A673 (cell line): Measurements from ENCODE around the gene USP36.

Experiments used
- EZH2 ChIP-seq: fragments of 200-600 bp; sonication (generic); IDR thresholded peaks from 2 replicates; pipeline ENCODE4 v1.6.1; 2017; ENCODE audit warnings: borderline replicate concordance, low read depth, mild to moderate bottlenecking, mixed read lengths, antibody characterized with exemption, low read length; ENCODE audit not compliant: poor library complexity, severe bottlenecking
- TF ChIP-seq, protein P1 (sequence below): fragments of 300-800, 200-600 bp; sonication (generic); conservative IDR thresholded peaks from 2 replicates; pipeline ENCODE4 v1.5.1; 2017; ENCODE audit warnings: low read depth, mild to moderate bottlenecking, antibody characterized with exemption, low read length, moderate library complexity, mixed read lengths

DNA sequence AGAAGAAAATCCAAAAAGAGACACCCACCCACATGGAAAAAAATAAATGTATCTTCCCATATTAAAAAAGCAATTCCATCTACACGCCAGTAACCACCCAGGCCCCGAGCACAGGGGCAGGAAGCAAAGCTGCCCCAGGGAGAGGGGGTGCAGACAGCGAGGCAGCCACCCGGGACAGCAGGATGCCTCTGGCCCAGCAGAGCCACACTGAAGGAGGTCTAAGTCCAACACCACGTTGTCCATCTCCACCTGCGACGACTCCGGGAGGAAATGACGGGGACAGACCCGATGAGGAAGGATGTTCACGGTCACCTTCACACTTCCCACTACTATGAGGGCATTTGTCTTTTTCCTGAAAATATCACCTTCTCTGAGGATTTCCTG is 44.1 kb downstream of the USP36 start:
- TF ChIP-seq, protein P1, sequence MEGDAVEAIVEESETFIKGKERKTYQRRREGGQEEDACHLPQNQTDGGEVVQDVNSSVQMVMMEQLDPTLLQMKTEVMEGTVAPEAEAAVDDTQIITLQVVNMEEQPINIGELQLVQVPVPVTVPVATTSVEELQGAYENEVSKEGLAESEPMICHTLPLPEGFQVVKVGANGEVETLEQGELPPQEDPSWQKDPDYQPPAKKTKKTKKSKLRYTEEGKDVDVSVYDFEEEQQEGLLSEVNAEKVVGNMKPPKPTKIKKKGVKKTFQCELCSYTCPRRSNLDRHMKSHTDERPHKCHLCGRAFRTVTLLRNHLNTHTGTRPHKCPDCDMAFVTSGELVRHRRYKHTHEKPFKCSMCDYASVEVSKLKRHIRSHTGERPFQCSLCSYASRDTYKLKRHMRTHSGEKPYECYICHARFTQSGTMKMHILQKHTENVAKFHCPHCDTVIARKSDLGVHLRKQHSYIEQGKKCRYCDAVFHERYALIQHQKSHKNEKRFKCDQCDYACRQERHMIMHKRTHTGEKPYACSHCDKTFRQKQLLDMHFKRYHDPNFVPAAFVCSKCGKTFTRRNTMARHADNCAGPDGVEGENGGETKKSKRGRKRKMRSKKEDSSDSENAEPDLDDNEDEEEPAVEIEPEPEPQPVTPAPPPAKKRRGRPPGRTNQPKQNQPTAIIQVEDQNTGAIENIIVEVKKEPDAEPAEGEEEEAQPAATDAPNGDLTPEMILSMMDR, result no peak
- no peak for TF ChIP-seq EZH2
